Measurements from ENCODE around the gene CAV1.

- TF ChIP-seq CTCF (IDR thresholded peaks at IDR 0.05) (no peak), POLR2A (IDR thresholded peaks at IDR 0.05) (no peak), POLR2AphosphoS5 (IDR thresholded peaks at IDR 0.05) (no peak)
Measured at GRCh38 chr7:116534790-116535189, 10.0 kb downstream of the CAV1 start.
